ENCODE measurements around the gene SBF1.

DNA sequence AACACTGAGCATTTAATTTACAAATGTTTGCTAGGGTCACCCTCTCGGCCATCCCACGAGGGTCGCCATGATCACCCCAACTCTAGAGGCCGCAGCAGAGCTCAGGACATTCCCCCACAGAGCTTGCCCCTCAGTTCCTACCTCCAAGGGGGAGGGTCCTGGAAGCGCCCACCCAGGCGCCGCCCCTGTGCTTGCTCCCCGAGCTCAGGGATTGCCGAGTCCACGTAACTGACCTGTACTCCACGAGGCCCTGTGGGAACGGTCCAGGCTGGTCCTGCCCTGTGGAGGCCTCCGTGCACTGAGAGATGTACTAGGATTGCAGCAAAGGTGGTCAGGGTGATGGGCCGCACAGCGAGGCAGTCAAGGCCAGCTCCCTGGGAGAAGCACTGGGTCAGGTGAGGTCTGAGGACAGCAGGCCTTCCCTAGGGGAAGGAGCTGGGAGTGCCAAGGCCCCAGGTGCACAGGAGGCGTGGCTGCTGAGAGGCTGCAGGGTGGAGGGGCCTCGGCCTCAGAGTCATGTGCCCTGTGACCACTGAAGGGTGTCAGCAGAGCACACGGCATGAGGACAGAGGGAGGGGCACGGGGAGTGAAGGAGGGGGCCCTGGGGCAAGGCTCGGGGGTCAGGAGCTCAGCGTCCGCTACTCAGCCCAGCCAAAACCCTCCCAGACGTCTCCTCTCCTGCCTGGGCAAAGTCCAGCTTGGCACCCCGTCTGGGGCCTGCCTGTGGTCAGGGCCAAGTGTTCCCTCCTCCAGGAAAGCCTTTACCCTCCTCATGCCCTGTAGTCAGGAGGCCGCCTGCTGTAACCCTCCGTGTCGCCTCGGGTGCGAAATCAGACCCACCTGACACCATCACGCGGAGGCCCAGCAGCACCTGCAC is 9.4 kb upstream of the SBF1 start:
- TF ChIP-seq, protein P1, sequence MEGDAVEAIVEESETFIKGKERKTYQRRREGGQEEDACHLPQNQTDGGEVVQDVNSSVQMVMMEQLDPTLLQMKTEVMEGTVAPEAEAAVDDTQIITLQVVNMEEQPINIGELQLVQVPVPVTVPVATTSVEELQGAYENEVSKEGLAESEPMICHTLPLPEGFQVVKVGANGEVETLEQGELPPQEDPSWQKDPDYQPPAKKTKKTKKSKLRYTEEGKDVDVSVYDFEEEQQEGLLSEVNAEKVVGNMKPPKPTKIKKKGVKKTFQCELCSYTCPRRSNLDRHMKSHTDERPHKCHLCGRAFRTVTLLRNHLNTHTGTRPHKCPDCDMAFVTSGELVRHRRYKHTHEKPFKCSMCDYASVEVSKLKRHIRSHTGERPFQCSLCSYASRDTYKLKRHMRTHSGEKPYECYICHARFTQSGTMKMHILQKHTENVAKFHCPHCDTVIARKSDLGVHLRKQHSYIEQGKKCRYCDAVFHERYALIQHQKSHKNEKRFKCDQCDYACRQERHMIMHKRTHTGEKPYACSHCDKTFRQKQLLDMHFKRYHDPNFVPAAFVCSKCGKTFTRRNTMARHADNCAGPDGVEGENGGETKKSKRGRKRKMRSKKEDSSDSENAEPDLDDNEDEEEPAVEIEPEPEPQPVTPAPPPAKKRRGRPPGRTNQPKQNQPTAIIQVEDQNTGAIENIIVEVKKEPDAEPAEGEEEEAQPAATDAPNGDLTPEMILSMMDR (IDR thresholded peaks at IDR 0.05): no peak
- TF ChIP-seq POLR2A (IDR thresholded peaks at IDR 0.05): no peak

All from ovary (tissue), 3 donors.